ENCODE measurements around the gene SNRNP70.

Gene SNRNP70

DNA sequence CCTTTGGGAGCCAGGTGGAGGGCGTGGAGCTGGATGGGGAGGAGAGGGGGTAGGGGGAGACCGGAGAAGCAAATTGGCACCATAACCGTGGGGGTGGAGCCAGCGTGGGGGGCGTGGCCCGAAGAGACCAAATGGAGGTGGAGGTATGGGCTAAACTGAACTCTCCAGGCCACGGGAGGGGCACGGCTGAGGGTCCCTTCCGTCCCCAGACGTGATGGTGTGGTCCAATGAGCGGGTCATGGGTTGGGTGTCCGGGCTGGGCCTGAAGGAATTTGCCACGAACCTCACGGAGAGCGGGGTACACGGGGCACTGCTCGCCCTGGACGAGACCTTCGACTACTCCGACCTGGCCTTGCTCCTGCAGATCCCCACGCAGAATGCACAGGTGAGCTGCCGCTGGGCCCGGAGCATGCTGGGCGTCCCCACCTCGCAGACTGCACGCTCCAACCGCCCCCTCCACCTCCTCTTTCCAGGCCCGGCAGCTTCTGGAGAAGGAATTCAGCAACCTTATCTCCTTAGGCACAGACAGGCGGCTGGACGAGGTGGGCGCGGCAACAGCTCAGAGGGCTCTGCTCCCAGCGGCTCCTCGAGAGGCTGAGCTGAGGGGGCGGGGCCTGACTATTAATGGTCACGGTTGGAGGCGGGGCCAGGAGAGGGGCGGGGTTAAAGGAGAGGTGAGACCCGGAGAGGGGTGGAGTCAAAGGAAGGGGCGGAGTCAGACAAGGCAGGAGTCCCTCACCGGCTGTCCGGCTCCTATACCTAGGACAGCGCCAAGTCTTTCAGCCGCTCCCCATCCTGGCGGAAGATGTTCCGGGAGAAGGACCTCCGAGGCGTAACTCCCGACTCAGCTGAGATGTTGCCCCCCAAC is 63.8 kb downstream of the SNRNP70 start:
- peak; percentile 92 to 99 (median 96) for DNase-seq

DNA sequence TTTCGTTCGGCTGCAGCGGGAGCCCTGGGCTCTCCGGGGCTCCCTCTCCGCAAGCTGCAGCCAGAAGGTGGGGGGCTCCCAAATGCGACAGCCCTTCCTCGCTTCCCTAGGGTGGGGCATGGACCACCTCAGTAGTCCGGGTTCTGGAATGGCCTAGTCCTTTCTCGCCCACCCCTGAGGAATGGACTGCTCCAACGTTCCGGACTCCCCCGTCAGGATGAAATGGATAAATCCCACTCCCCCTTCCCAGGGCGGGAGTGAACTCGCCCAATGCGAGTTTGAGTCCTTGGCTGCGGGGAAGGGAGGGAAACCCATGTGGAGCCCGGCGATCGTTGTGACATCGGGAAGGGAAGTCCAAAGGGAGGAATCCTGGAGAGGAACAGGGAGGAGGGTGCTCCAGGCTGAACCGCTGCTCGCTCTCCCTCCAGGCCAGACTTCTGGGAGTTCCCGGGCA is 64.4 kb downstream of the SNRNP70 start:
- DNase-seq: peak; percentile 84 to 90 (median 88)

DNA sequence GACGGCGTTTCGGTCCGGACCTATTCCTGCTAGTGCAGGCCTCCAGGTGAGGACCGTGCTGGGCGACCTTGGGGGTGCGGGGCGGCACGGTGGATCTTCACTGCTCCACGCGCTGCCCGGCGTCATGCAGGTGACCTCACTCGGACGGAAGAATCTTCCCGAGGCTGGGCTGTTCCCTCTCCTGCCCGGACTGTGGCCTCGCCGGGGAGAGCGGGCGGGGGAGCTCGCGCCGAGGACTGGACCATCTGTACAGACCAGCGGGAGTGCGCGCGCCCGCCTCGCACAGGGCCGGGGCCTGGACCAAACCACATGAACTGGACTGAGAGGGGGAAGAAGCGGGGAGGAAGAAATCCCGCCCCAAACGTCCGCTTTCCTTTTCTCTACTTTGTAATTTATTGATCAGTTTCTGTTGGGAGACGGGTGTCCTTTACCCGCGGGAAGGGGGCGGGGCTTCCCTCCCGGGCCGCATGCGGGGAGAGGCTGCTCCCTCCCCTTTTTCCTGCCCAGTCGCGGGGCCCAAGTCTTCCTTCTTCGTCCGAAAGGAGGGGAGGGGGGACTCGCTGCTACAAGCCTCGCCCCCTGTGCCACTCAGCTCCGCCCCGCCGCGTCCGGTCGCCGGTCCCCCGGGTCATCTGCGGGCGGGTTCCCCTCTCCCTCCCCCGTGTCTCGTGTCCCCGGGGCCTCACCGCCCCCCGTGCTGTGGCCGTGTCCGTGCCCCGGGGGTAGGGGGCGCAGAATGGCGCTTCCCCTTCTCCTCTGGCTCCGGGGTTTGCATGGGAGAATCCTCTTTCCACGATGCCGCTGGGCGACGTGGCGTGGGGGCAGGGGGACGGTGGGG is 65.1 kb downstream of the SNRNP70 start:
- peak; percentile 91 to 96 (median 94) for DNase-seq

DNA sequence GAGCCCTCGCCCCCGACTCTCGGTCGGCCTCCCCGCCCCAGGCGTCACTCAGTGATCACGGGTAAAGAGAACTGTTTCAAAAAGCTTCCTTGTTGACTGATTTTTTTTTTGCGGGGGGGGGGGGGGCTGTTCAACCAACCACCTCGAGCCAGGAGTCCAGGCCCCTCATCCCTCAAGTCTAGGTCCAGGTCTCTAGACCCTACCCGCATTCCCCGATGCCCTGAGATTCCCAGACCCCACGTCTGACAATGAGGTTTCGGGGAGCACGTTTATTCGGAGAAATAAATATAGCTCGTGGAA is 65.6 kb downstream of the SNRNP70 start:
- DNase-seq: no peak

DNA sequence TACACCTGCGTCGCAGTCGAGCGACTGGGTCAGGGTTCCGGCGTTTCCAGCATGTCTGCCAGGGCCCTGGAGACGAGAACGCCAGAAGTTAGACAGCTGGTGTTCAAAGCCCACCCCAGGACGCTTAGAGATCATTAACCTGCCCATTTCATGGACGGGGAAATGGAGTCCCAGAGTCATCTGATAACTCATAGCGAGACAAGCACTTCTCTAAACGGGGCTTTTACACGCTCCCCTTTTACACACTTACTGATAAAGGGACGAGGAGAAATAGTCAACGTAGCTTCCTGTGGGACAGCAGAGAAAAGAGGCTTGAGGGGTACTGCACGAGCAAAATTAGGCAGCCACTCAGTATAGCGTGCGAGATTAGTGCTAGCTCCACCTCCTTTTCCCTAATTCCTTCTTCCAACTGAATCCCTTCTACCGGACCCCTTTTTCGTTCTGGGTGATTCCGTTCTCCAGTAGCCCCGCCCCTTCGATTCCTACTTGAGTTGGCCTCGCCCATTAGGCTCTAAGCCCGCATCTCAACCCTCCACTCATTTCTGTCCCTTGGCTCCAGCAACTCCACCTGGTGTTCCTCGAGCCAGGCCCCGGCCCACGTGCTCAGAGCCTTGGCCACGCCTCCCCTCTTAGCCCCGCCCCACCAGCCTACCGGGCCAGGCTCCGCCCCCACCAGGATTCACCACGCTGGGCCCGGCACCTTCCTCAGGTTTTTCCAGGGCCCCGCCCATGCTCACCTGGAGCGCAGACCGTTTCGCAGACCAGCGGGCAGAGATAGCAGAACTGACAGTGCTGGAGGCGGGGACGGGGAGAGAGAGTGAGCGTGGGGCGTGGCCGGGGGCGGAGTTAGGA is 66.2 kb downstream of the SNRNP70 start:
- peak; percentile 92 to 99 (median 96) for DNase-seq

DNA sequence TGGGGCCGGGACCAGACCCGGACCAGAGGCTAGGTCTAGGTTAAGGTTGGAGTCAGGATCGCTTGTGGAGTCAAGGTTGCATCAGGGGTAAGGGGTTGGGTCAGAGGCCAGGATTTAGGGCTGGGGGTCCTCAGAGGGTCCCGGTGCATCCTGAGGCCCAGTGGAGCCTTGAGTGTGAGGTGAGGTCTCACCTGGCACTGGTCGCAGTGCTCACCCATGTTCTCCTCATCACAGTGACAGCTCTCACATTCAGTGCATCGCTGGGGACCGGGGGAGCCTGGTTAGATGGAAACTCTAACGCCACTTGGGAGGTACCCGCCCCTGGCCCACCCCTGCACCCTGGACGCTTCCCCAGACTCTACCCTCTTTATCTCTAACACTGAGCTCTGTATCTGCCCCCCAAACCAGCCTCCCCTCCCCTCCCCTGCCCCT is 66.9 kb downstream of the SNRNP70 start:
- no peak for DNase-seq

DNA sequence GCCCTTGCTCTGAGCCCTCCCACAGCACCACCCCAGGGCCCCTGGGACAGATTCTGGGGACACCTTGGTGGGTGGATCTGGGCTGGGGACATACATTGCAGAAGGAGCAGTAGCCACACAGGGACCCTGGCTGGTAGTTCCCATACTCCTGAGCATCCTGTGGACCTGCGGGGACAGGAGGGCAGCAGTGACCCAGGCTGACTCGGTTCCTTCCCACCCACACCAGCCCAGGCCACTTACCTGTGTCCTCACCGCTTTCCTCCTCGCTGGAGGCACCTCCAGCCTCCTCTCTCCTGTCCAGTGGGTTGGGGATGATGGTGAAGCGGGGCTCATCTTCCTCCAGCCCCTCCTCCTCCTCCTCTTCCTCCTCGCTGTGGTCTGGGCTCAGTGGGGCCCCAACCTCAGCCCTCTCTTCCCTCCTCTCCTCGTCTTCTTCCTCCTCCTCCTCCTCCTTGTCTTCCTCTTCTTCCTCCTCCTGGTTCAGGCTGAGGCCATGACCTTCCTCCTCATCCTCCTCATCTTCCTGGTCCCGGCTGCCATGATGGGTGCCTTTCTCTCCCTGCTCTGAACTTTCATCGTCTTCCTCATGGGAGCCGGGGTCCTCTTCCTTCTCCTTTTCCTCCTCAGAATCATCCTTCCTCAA is 68.0 kb downstream of the SNRNP70 start:
- DNase-seq: no peak

DNA sequence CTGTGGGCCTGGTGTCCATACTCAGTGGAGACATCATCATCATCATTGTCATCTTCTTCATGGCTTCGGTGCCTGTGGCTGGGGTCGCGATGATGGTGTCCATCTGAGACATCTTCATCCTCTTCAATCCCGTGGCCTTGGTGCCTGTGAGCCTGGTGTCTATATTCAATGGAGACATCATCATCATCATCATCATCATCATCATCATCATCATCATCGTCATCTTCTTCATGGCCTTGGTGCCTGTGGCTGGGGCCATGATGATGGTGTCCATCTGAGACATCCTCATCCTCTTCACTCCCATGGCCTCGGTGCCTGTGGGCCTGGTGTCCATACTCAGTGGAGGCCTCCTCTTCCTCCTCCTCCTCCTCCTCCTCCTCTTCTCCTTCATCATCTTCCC is 69.0 kb downstream of the SNRNP70 start:
- DNase-seq: no peak

DNA sequence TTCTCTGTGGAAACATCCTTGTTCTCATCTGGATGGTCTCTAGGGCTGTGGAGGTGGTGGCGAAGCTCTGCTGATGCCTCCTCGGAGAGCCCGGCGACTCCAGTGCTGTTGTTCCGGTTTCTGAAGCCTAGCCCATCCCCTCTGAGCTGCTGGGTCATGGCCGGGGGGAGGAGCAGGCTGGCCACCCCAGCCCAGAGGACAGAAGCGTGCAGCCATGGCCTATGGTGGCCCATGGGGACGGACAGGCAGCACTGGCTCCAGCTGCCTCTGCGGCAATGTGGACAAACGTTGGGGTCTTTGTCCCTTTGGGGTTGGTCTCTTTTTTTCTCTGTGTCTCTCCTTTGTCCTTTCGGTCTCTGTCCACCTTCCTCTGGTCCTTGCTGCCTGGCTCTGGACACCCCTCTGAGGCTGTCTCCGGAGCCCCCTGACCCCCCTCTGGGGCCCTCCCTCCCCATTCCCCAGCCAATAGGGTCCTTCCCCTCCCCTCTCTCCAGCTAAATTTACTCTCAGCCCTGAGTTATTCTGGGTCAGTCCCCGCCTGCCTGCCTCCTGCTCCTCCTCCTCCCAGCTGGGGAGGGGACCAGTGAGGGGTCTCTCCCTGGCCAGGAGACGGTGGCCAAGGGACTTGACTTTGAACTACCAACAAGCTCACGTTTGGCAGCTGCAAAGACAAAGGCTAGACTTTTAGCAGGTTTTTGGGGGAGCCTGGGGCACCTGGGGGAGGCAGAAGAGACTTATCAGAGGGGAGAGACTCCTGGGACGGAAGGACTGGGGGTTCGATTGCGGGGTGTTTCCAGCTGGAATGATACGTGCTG is 70.0 kb downstream of the SNRNP70 start, which contains the start of gene HRC:
Gene HRC, minus strand, starts transcription at position 392 of the 815 bp plus-strand sequence. Its CDS starts 159 bp downstream, at position 233.
- no peak for DNase-seq

DNA sequence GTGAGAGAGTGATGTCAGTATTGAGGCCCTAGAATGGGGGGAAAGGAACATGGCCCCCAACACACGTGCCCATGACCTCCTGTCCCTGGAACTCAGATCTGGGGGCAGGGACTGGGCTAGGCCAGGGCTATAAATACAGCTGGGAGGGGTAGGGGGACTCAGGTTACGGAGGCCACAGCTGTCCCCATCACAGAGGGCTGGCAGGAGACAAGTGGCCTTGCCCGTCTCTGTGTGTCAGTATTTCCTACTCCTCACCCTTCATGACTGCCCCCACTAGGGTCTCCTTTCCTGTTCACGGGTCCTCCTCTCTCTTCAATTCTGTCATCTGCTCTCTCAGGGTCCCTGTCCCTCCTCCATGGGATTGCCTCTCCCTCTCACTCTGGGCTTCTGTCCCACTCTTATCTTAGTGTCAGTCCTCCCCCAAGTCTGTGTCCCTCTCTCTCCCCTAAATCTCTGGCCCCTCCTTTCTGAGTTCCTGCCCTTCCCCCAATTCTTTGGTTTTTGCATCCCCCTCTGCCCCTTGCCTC is 70.6 kb downstream of the SNRNP70 start:
- DNase-seq: no peak

DNA sequence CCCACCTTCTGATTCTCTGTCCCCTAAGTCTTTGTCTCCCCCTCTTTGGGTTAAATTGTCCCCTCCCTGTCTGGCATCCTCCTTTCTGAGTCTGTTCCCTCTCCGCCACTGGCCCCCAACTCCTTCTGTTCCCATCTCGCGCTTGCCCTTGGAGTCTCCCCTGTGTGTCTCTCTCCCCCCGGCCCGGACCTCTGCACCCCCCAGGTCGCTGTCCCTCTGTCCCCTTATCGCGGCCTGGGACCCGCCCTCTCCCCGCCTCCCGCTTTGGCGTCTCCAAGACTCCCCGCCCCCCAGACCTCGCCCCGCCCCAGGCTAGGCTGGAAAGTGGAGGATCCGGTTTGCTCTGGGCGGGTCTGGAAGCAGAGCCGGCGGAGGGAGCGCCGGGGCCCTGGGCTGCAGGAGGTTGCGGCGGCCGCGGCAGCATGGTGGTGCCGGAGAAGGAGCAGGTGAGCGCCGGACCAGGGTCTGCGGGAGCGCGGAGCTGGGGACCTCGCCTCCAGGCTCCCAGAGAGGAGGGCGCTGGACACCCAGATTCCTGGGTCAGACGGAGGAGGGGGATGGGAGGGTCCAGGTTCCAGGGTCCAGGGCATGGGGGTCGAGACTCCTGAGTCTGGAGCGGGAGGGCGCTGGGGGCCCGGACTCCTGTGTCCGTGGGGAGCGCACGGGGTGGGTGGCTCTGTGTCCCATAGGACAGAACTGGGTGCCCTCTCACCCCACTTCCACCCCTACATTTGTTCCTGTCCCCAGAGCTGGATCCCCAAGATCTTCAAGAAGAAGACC is 72.4 kb downstream of the SNRNP70 start, which contains the start of gene TRPM4:
Gene TRPM4, plus strand, starts transcription at position 348 of the 780 bp plus-strand sequence. Its CDS starts 75 bp downstream, at position 423.
- DNase-seq: peak; percentile 85 to 91 (median 87)

All from NCI-H1417 (cell line).